ENCODE results near the gene AFG3L2.

DNA sequence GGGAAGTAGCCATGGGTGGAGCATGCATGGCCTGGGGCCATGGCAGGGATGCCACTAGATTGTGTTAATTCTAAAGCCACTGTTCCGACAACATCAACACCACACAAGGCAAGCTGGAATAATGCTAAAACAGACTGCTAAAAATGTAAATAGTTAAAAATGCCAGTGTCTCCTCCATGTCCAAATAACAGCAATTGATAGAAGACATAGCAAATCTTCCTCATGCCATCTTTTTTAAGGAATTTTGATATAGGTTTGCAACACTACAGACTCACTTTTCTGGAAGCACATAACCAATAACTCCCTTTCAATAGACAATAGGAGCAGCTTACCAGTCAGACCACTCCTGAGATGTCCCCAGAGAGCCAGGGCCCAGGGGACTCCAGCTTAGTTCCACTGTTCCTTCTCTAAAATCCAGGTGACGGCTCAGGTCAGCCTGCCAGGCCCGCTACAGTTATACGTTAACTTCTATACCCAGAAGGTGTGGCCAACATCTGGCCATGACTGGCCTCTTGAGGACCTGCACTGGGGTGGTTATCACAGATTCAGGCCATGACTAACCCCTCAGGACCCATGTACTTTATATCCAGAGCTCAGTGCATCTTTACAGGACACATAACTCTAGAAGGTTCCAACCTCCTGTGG lies 48.7 kb downstream of the AFG3L2 start:
- no peak for TF ChIP-seq FOXP2 (optimal IDR thresholded peaks at IDR 0.05; ENCODE audit: borderline replicate concordance, extremely low read depth, extremely low read length, insufficient read depth)
- TF ChIP-seq, protein P1, sequence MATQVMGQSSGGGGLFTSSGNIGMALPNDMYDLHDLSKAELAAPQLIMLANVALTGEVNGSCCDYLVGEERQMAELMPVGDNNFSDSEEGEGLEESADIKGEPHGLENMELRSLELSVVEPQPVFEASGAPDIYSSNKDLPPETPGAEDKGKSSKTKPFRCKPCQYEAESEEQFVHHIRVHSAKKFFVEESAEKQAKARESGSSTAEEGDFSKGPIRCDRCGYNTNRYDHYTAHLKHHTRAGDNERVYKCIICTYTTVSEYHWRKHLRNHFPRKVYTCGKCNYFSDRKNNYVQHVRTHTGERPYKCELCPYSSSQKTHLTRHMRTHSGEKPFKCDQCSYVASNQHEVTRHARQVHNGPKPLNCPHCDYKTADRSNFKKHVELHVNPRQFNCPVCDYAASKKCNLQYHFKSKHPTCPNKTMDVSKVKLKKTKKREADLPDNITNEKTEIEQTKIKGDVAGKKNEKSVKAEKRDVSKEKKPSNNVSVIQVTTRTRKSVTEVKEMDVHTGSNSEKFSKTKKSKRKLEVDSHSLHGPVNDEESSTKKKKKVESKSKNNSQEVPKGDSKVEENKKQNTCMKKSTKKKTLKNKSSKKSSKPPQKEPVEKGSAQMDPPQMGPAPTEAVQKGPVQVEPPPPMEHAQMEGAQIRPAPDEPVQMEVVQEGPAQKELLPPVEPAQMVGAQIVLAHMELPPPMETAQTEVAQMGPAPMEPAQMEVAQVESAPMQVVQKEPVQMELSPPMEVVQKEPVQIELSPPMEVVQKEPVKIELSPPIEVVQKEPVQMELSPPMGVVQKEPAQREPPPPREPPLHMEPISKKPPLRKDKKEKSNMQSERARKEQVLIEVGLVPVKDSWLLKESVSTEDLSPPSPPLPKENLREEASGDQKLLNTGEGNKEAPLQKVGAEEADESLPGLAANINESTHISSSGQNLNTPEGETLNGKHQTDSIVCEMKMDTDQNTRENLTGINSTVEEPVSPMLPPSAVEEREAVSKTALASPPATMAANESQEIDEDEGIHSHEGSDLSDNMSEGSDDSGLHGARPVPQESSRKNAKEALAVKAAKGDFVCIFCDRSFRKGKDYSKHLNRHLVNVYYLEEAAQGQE (IDR thresholded peaks at IDR 0.05; ENCODE audit: insufficient read depth in 1 of 2, low read depth in 2 of 2, low read length in 2 of 2), result no peak
- no peak; the same call in 1 of the 2 replicates for TF ChIP-seq POLR2AphosphoS5 (IDR thresholded peaks at IDR 0.05; ENCODE audit: low read depth, low read length)
- TF ChIP-seq SIN3A (IDR thresholded peaks at IDR 0.05; ENCODE audit: borderline replicate concordance, insufficient read depth, low read length), result no peak
- no peak for TF ChIP-seq TAF1 (IDR thresholded peaks at IDR 0.05; ENCODE audit: borderline replicate concordance, insufficient read depth, low read length)

Measured in PFSK-1 (cell line).